ENCODE measurements around the gene ADGRB3.

- no peak for TF ChIP-seq CTCF (conservative IDR thresholded peaks at IDR 0.05; ENCODE audit: low read length)
- no peak for TF ChIP-seq EZH2phosphoT487 (IDR thresholded peaks at IDR 0.05; ENCODE audit: borderline replicate concordance, low read depth, low read length)
These were observed 22.5 kb downstream of the ADGRB3 start for GRCh38 chr6:68657374-68658139.

All from OCI-LY7 (cell line).